Lower leg skin (tissue), 4 donors: ENCODE measurements around the gene ABR. TPM values are rescaled to one million over a fixed set of nuclear protein-coding genes. Genes with fewer than 3 reads are reported as not detected.
"Not testable (repeated sequence)": the region's sequence is repeated elsewhere in the genome, so short reads cannot be mapped to it uniquely, and the experiment has no call there.

Experiments
- DNase-seq, 2 donors: peaks; one replicate each; pipeline ENCODE4 v3.0.0-alpha.2; 2019; ENCODE audit warnings: low spot score in 2 of 2
- H3K4me3 ChIP-seq: fragments of 200-600 bp; sonication (generic); 2 replicates; pipeline ENCODE4 v1.5.1; 2017; ENCODE audit warnings: mild to moderate bottlenecking, low read depth; ENCODE audit not compliant: poor library complexity, severe bottlenecking
- POLR2A ChIP-seq, 2 donors: fragments of 450-650 bp; IDR thresholded peaks; one replicate each; pipeline ENCODE4 v1.6.1; 2016 to 2017; ENCODE audit warnings: antibody characterized with exemption in 2 of 2, mild to moderate bottlenecking in 1 of 2, moderate library complexity in 1 of 2
- WGBS, 2 donors: methylation state at CpG; one replicate each; pipeline ENCODE4 v1.1.5; 2018; 5-methylcytosine and 5-hydroxymethylcytosine counted together
- intact Hi-C: fragments of 100-400 bp; cut with DNase I; formaldehyde crosslinking; loops from one replicate; pipeline ENCODE4 v1.15.0; 2023; ENCODE audit warnings: low total_unique reads
- total RNA-seq, 4 donors: library from RNA; depleted of rRNA; stranded (reverse); fragments of >200 nt; gene quantifications; one replicate each; pipeline ENCODE4 v1.1.0, GENCODE V29; 2016
- TF ChIP-seq, protein P1 (sequence below), 3 donors: fragments of 450-650 bp; IDR thresholded peaks; one replicate each; pipeline ENCODE4 v1.5.1; 2016; ENCODE audit warnings: antibody characterized with exemption in 3 of 3, mild to moderate bottlenecking in 3 of 3, moderate library complexity in 2 of 3

Gene ABR
- total RNA-seq, 4 donors from 2014 or later = 60.9 to 98.8 (median 88.3) TPM

DNA sequence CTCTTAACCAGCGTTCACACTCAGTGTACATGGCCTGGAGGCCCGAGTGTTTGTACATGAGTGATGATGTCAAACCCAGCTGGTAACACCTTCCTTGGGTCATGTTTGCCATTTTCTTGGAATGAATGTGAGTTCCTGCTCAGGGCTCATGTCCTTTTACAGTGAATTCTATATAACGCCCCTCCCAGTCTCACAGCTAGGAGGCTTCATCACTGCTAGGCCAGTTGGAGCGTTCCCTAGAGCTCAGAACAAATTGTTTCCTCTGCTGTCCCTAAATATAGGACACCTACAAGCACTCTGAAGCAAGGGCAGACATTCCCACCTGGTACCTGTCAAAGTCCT is 177.4 kb downstream of the ABR start:
- intact Hi-C loops = no loop called here
- DNase-seq = no peak
- 56 to 63% methylated on average over 4 of the region's 4 CpGs for WGBS, 2 donors
- H3K4me3 ChIP-seq = no peak overlapping the region
- no peak for TF ChIP-seq POLR2A (IDR thresholded peaks at IDR 0.05)
- TF ChIP-seq, protein P1, sequence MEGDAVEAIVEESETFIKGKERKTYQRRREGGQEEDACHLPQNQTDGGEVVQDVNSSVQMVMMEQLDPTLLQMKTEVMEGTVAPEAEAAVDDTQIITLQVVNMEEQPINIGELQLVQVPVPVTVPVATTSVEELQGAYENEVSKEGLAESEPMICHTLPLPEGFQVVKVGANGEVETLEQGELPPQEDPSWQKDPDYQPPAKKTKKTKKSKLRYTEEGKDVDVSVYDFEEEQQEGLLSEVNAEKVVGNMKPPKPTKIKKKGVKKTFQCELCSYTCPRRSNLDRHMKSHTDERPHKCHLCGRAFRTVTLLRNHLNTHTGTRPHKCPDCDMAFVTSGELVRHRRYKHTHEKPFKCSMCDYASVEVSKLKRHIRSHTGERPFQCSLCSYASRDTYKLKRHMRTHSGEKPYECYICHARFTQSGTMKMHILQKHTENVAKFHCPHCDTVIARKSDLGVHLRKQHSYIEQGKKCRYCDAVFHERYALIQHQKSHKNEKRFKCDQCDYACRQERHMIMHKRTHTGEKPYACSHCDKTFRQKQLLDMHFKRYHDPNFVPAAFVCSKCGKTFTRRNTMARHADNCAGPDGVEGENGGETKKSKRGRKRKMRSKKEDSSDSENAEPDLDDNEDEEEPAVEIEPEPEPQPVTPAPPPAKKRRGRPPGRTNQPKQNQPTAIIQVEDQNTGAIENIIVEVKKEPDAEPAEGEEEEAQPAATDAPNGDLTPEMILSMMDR (IDR thresholded peaks at IDR 0.05) = no peak

- TF ChIP-seq, protein P1 (IDR thresholded peaks at IDR 0.05) = no peak
- intact Hi-C loops = no loop called here
- no peak overlapping the region for H3K4me3 ChIP-seq
- 67 to 74% methylated on average over 16 to 18 of the region's 18 CpGs for WGBS, 2 donors
- no peak for DNase-seq
These were observed 178.0 kb downstream of the ABR start for GRCh38 chr17:1001640-1002411.

DNA sequence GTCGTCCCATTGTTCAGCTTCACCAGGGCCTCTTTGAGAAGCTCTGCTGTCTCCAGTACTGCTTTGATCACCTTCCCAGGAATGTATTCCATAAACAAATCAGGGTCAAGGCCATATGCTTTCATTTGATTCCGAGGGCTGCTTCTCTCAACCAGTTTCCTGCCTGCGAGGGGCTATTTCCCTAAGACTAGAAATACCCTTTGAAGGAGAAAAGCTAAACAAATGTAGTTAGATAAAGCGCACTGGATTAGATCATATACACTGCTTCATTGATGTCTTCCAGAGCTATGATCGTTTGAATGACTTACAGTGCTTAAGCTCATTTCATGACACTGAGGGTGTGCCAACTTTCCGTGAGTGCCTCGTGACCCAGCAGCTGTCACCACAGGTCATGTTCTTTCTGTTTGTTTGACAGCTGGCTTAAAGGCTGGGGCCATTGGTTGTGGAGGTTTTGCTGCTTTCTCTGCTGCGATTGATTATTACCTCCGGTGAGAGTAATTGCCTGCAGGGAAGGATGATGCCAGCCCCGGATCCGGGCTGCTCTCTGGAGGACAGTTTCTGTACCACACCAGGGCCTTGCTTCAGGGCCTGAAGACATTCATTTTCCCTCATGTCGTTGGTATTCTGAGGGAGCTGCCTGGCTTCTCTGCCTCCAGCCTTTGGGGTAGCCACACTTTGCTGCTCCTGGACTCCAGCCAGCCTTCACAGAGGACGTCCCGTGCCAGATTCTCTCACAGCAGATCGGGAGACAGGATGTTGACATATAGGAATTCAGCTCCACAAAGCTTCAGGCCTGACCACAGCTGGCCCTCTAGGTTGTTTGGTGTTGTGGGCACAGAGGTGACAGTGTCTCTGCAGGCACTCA is 179.0 kb downstream of the ABR start:
- intact Hi-C loops = no loop called here
- no peak overlapping the region for H3K4me3 ChIP-seq
- DNase-seq = no peak
- TF ChIP-seq, protein P1 (IDR thresholded peaks at IDR 0.05) = no peak
- TF ChIP-seq POLR2A (IDR thresholded peaks at IDR 0.05) = no peak
- WGBS, 2 donors = 51 to 54% methylated on average over 15 of the region's 15 CpGs

DNA sequence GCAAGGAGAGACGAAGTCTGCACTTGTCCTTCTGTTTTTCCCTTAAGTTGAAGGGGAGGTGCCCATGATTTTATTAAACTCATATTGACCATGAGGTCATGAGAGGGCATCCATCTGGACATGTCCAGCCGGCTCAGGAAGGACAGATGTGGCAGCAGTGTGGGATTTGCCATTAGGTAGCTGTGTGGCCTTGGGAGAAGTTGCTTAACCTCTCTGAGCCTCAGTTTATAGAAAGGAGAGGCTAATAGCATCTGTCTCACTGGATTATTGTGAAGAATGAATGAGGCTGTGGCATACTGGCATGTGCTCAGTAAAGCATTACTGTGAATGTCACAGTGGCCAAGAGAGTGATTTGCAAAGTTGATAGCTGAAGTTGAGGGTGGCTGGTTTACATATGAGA is 181.7 kb downstream of the ABR start:
- H3K4me3 ChIP-seq = no peak overlapping the region
- intact Hi-C loops = no loop called here
- TF ChIP-seq, protein P1 (IDR thresholded peaks at IDR 0.05) = no peak
- TF ChIP-seq POLR2A (IDR thresholded peaks at IDR 0.05) = no peak
- no peak for DNase-seq
- 23 to 28% methylated on average over 2 of the region's 2 CpGs for WGBS, 2 donors

GRCh38 chr17:996554-997344 is 183.0 kb downstream of the ABR start, which contains the start of gene TIMM22:
TSS of gene TIMM22 (plus strand) at chr17:997129. CDS start at chr17:997143, 14 bp downstream.
- intact Hi-C loops = no loop called here
- 0 to 1% methylated on average over 63 to 69 of the region's 71 CpGs for WGBS, 2 donors
- H3K4me3 ChIP-seq = peak within 1 kb of the TSS; percentile 92
- DNase-seq = peak; percentile 87 to 98
- TF ChIP-seq POLR2A (IDR thresholded peaks at IDR 0.05) = no peak
- TF ChIP-seq, protein P1 (IDR thresholded peaks at IDR 0.05) = peak in 1 of 3 donors; percentile 27

GRCh38 chr17:995324-995723 is 184.5 kb downstream of the ABR start:
- H3K4me3 ChIP-seq, DNase-seq, intact Hi-C loops: not testable (repeated sequence)
- 92 to 96% methylated on average over 8 of the region's 8 CpGs for WGBS, 2 donors
